Measurements from ENCODE around the gene TRMT61A. TPM values are rescaled to one million over a fixed set of nuclear protein-coding genes. Genes with fewer than 3 reads are reported as not detected.
"Not testable (repeated sequence)": the region's sequence is repeated elsewhere in the genome, so short reads cannot be mapped to it uniquely, and the experiment has no call there.

Gene TRMT61A
- total and polyA plus RNA-seq, 5 donors = 4.8 to 6.9 (median 6.2) TPM

GRCh38 chr14:103523575-103523954, 5.4 kb upstream of the TRMT61A start:
- H3K4me1 ChIP-seq (ENCODE audit: control insufficient read depth, insufficient read depth, low read length) = peaks cover 3% of the 10 kb centered on the region
- no peak overlapping the region for H3K27ac ChIP-seq (ENCODE audit: low read length)
- intact Hi-C loops (cut with DNase I) = no loop called here
- H3K27me3 ChIP-seq (ENCODE audit: control insufficient read depth, insufficient read depth) = no peaks in the 10 kb centered on the region
- ATAC-seq = no peak
- peak in 1 of 3 donors; percentile 26 for DNase-seq
- 47% methylated on average over 10 of the region's 10 CpGs for WGBS
- no peaks in the 10 kb centered on the region for H3K9me3 ChIP-seq (ENCODE audit: control insufficient read depth, low read length)
- H3K4me3 ChIP-seq (ENCODE audit: low read length) = no peak overlapping the region

GRCh38 chr14:103524002-103524935, 4.7 kb upstream of the TRMT61A start:
- DNase-seq (peak; percentile 20 to 60 (median 55)), ATAC-seq (no peak)
- peaks cover 3% of the 10 kb centered on the region for H3K4me1 ChIP-seq (ENCODE audit: control insufficient read depth, insufficient read depth, low read length)
- H3K27ac ChIP-seq (ENCODE audit: low read length) = no peak overlapping the region
- WGBS = 79% methylated on average over 12 of the region's 12 CpGs
- intact Hi-C loops (cut with DNase I) = no loop called here
- H3K9me3 ChIP-seq (ENCODE audit: control insufficient read depth, low read length) = no peaks in the 10 kb centered on the region
- H3K4me3 ChIP-seq (ENCODE audit: low read length) = no peak overlapping the region
- no peaks in the 10 kb centered on the region for H3K27me3 ChIP-seq (ENCODE audit: control insufficient read depth, insufficient read depth)

- ATAC-seq; H3K4me1 ChIP-seq (ENCODE audit: control insufficient read depth, insufficient read depth, low read length): not testable (repeated sequence)
- DNase-seq = peak in 2 of 3 donors; percentile 46 to 49
These were observed 3.4 kb upstream of the TRMT61A start for GRCh38 chr14:103525430-103526246.

GRCh38 chr14:103526247-103526913, 2.6 kb upstream of the TRMT61A start:
- Histone ChIP-seq H3K4me3 (ENCODE audit: low read length) (no peak overlapping the region), H3K9me3 (ENCODE audit: control insufficient read depth, low read length) (no peaks in the 10 kb centered on the region), H3K27me3 (ENCODE audit: control insufficient read depth, insufficient read depth) (no peaks in the 10 kb centered on the region), H3K27ac (ENCODE audit: low read length) (no peak overlapping the region), H3K4me1 (ENCODE audit: control insufficient read depth, insufficient read depth, low read length) (peaks cover 2% of the 10 kb centered on the region)
- whole genome bisulfite sequencing = 70% methylated on average over 8 of the region's 8 CpGs
- intact Hi-C loops (cut with DNase I) = no loop called here
- DNase-seq (peak; percentile 15 to 60 (median 55)), ATAC-seq (no peak)

More at GRCh38 chr14:103525430-103526246, 3.4 kb upstream of the TRMT61A start:
- H3K27ac ChIP-seq (ENCODE audit: low read length); H3K9me3 ChIP-seq (ENCODE audit: control insufficient read depth, low read length); H3K4me3 ChIP-seq (ENCODE audit: low read length); intact Hi-C loops (cut with DNase I); H3K27me3 ChIP-seq (ENCODE audit: control insufficient read depth, insufficient read depth): not testable (repeated sequence)
- 61% methylated on average over 17 of the region's 17 CpGs for WGBS

- intact Hi-C loops (cut with DNase I) = no loop called here
- no peak for DNase-seq
- peaks cover 2% of the 10 kb centered on the region for H3K4me1 ChIP-seq (ENCODE audit: control insufficient read depth, insufficient read depth, low read length)
- H3K9me3 ChIP-seq (ENCODE audit: control insufficient read depth, low read length) = no peaks in the 10 kb centered on the region
- ATAC-seq = no peak
- no peaks in the 10 kb centered on the region for H3K27me3 ChIP-seq (ENCODE audit: control insufficient read depth, insufficient read depth)
- H3K4me3 ChIP-seq (ENCODE audit: low read length) = no peak overlapping the region
- H3K27ac ChIP-seq (ENCODE audit: low read length) = peak overlapping the region; percentile 95
- WGBS = 60% methylated on average over 1 of the region's 1 CpG
These were observed 2.1 kb upstream of the TRMT61A start for GRCh38 chr14:103526914-103527248.

- WGBS = 78% methylated on average over 14 of the region's 14 CpGs
- Histone ChIP-seq H3K27me3 (ENCODE audit: control insufficient read depth, insufficient read depth) (no peaks in the 10 kb centered on the region), H3K4me1 (ENCODE audit: control insufficient read depth, insufficient read depth, low read length) (peaks cover 2% of the 10 kb centered on the region), H3K4me3 (ENCODE audit: low read length) (no peak overlapping the region), H3K27ac (ENCODE audit: low read length) (peak overlapping the region; percentile 95), H3K9me3 (ENCODE audit: control insufficient read depth, low read length) (no peaks in the 10 kb centered on the region)
- intact Hi-C loops (cut with DNase I) = no loop called here
- DNase-seq = peak; percentile 11 to 59 (median 42)
- ATAC-seq = no peak
These were observed 1.4 kb upstream of the TRMT61A start for GRCh38 chr14:103527408-103528145.

- Histone ChIP-seq H3K27ac (ENCODE audit: low read length) (peak overlapping the region; percentile 95), H3K27me3 (ENCODE audit: control insufficient read depth, insufficient read depth) (no peaks in the 10 kb centered on the region), H3K4me1 (ENCODE audit: control insufficient read depth, insufficient read depth, low read length) (peaks cover 2% of the 10 kb centered on the region), H3K4me3 (ENCODE audit: low read length) (peak overlapping the region; percentile 83), H3K9me3 (ENCODE audit: control insufficient read depth, low read length) (no peaks in the 10 kb centered on the region)
- DNase-seq (peak in 2 of 3 donors; percentile 18 to 65), ATAC-seq (peak; percentile 17 to 48)
- 27% methylated on average over 10 of the region's 10 CpGs for WGBS
- intact Hi-C loops (cut with DNase I) = no loop called here
These were observed 830 bp upstream of the TRMT61A start for GRCh38 chr14:103528146-103528586.

GRCh38 chr14:103529383-103530365, 678 bp downstream of the TRMT61A start:
- H3K27me3 ChIP-seq (ENCODE audit: control insufficient read depth, insufficient read depth) = no peaks in the 10 kb centered on the region
- H3K4me1 ChIP-seq (ENCODE audit: control insufficient read depth, insufficient read depth, low read length) = peaks cover 2% of the 10 kb centered on the region
- no peaks in the 10 kb centered on the region for H3K9me3 ChIP-seq (ENCODE audit: control insufficient read depth, low read length)
- ATAC-seq (no peak), DNase-seq (peak in 2 of 3 donors; percentile 14 to 67)
- peak overlapping the region; percentile 83 for H3K4me3 ChIP-seq (ENCODE audit: low read length)
- intact Hi-C loops (cut with DNase I) = no loop called here
- WGBS = 49% methylated on average over 42 of the region's 42 CpGs
- peak overlapping the region; percentile 57 for H3K27ac ChIP-seq (ENCODE audit: low read length)

GRCh38 chr14:103530390-103530789, 1.4 kb downstream of the TRMT61A start:
- no peaks in the 10 kb centered on the region for H3K27me3 ChIP-seq (ENCODE audit: control insufficient read depth, insufficient read depth)
- WGBS = 53% methylated on average over 7 of the region's 7 CpGs
- intact Hi-C loops (cut with DNase I) = no loop called here
- no peak overlapping the region for H3K27ac ChIP-seq (ENCODE audit: low read length)
- peak in 2 of 3 donors; percentile 23 to 62 for DNase-seq
- no peak overlapping the region for H3K4me3 ChIP-seq (ENCODE audit: low read length)
- H3K4me1 ChIP-seq (ENCODE audit: control insufficient read depth, insufficient read depth, low read length) = peaks cover 2% of the 10 kb centered on the region
- no peak for ATAC-seq
- no peaks in the 10 kb centered on the region for H3K9me3 ChIP-seq (ENCODE audit: control insufficient read depth, low read length)

Data from right cardiac atrium (tissue), 5 donors.